Hepatocyte (in vitro differentiated cells): ENCODE data around the gene TMEM213. TPM values are rescaled to one million over a fixed set of nuclear protein-coding genes. Genes with fewer than 3 reads are reported as not detected.

Experiments used
- DNase-seq: peaks from one replicate; pipeline ENCODE4 v3.0.0-alpha.2; 2016; ENCODE audit warnings: low spot score
- H2AFZ ChIP-seq: fragments of 200-600 bp; sonication (generic); 2 replicates; pipeline ENCODE4 v1.6.0; 2016; ENCODE audit warnings: antibody characterized with exemption, mild to moderate bottlenecking
- H3K27ac ChIP-seq: fragments of 200-600 bp; sonication (generic); 2 replicates; pipeline ENCODE4 v1.5.1; 2016; ENCODE audit warnings: mild to moderate bottlenecking
- H3K27me3 ChIP-seq: fragments of 200-600 bp; sonication (generic); 2 replicates; pipeline ENCODE4 v1.6.1; 2016
- H3K36me3 ChIP-seq: fragments of 200-600 bp; sonication (generic); replicated peaks from 2 replicates; pipeline ENCODE4 v1.5.1; 2016; ENCODE audit warnings: low read depth; ENCODE audit not compliant: insufficient read depth
- H3K4me1 ChIP-seq: fragments of 200-600 bp; sonication (generic); 2 replicates; pipeline ENCODE4 v1.5.1; 2016; ENCODE audit warnings: mild to moderate bottlenecking, moderate library complexity; ENCODE audit not compliant: insufficient read depth
- H3K4me2 ChIP-seq: fragments of 200-600 bp; sonication (generic); 2 replicates; pipeline ENCODE4 v1.6.0; 2016
- H3K4me3 ChIP-seq: fragments of 200-600 bp; sonication (generic); 2 replicates; pipeline ENCODE4 v1.5.1; 2016; ENCODE audit warnings: mild to moderate bottlenecking
- H3K79me2 ChIP-seq: fragments of 200-600 bp; sonication (generic); 2 replicates; pipeline ENCODE4 v1.6.0; 2017; ENCODE audit warnings: mild to moderate bottlenecking
- H3K9me2 ChIP-seq: fragments of 200-600 bp; sonication (generic); replicated peaks from 2 replicates; pipeline ENCODE4 v1.6.0; 2017; ENCODE audit warnings: mild to moderate bottlenecking; ENCODE audit not compliant: insufficient read depth
- H3K9me3 ChIP-seq: fragments of 200-600 bp; sonication (generic); 2 replicates; pipeline ENCODE4 v1.5.1; 2016; ENCODE audit warnings: low read depth, mild to moderate bottlenecking
- H4K20me1 ChIP-seq: fragments of 200-600 bp; sonication (generic); 2 replicates; pipeline ENCODE4 v1.6.0; 2016; ENCODE audit warnings: mild to moderate bottlenecking; ENCODE audit not compliant: insufficient read depth, poor library complexity, severe bottlenecking
- CTCF ChIP-seq: fragments of 200-600 bp; sonication (generic); IDR thresholded peaks from 2 replicates; pipeline ENCODE4 v1.5.1; 2016; ENCODE audit warnings: antibody characterized with exemption, mild to moderate bottlenecking; ENCODE audit not compliant: poor library complexity
- EZH2 ChIP-seq: fragments of 200-600 bp; sonication (generic); IDR thresholded peaks from 2 replicates; pipeline ENCODE4 v1.6.1; 2016; ENCODE audit warnings: antibody characterized with exemption, mild to moderate bottlenecking, borderline replicate concordance
- EZH2phosphoT487 ChIP-seq: fragments of 200-600 bp; sonication (generic); IDR thresholded peaks from one replicate; pipeline ENCODE4 v1.6.1; 2018; ENCODE audit warnings: antibody characterized with exemption, mild to moderate bottlenecking, low read depth, moderate library complexity; ENCODE audit not compliant: unreplicated experiment, severe bottlenecking
- WGBS: methylation state at CpG from one replicate; pipeline ENCODE4 v1.1.6; 2016; ENCODE audit warnings: low lambda C conversion rate; ENCODE audit errors: missing lambda C conversion rate; 5-methylcytosine and 5-hydroxymethylcytosine counted together
- polyA plus RNA-seq: library from polyadenylated mRNA; unstranded; fragments of >200 nt; fragmentation: Nextera tagmentation; extraction: Ambion mirVana; gene quantifications from 2 replicates; pipeline ENCODE4 v1.2.1, GENCODE V29; 2016
- total RNA-seq: library from RNA; depleted of rRNA; stranded (reverse); fragments of >200 nt; gene quantifications from 2 replicates; pipeline ENCODE4 v1.2.3, GENCODE V29; 2014

TMEM213 gene
- total and polyA plus RNA-seq, 2 experiments from 2014 or later: 0.03 to 0.93 TPM

GRCh38 chr7:138770904-138771303 lies 26.9 kb upstream of the TMEM213 start:
- no peaks in the 10 kb centered on the region for H4K20me1 ChIP-seq
- no peaks in the 10 kb centered on the region for H3K4me1 ChIP-seq
- WGBS: 89% methylated on average over 8 of the region's 8 CpGs
- H3K27me3 ChIP-seq: no peaks in the 10 kb centered on the region
- TF ChIP-seq EZH2 (no peak), EZH2phosphoT487 (no peak), CTCF (no peak)
- no peaks in the 10 kb centered on the region for H3K79me2 ChIP-seq
- no peak overlapping the region for H3K27ac ChIP-seq
- H3K9me3 ChIP-seq: no peaks in the 10 kb centered on the region
- no peak for DNase-seq
- no peaks in the 10 kb centered on the region for H3K9me2 ChIP-seq
- no peak overlapping the region for H3K4me3 ChIP-seq
- H2AFZ ChIP-seq: no peak overlapping the region
- no peaks in the 10 kb centered on the region for H3K36me3 ChIP-seq
- H3K4me2 ChIP-seq: no peak overlapping the region

DNA sequence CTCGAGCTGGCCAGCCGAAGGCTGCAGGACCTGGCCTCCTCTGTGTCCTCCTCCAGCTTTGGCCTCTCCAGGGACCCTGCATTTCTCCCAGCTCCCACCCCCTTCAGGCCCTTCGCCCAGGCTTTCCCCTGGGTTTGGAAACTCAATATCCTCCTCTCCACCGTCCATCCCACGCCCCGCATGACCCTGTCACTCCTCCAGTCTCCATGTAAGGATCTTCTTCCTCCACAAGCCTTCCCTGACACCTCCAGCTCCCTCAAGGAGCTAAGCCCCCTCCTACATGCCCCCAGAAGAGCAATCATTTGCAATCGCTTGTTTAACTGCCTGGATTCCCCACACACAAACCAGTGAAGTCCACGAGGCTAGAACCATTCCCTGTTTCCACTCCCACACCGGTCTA lies 24.6 kb upstream of the TMEM213 start:
- Histone ChIP-seq H3K36me3 (no peaks in the 10 kb centered on the region), H3K27me3 (no peaks in the 10 kb centered on the region), H3K9me2 (no peaks in the 10 kb centered on the region), H3K4me2 (no peak overlapping the region), H3K27ac (no peak overlapping the region), H2AFZ (no peak overlapping the region), H3K4me3 (no peak overlapping the region), H4K20me1 (no peaks in the 10 kb centered on the region), H3K4me1 (no peaks in the 10 kb centered on the region), H3K9me3 (no peaks in the 10 kb centered on the region), H3K79me2 (no peaks in the 10 kb centered on the region)
- no peak for DNase-seq
- TF ChIP-seq CTCF: no peak
- 92% methylated on average over 9 of the region's 9 CpGs for WGBS

GRCh38 chr7:138773817-138774216 lies 24.0 kb upstream of the TMEM213 start:
- H3K27ac ChIP-seq: no peak overlapping the region
- 24% methylated on average over 11 of the region's 12 CpGs for WGBS
- no peak overlapping the region for H3K4me2 ChIP-seq
- H3K36me3 ChIP-seq: no peaks in the 10 kb centered on the region
- DNase-seq: no peak
- H3K9me3 ChIP-seq: no peaks in the 10 kb centered on the region
- no peaks in the 10 kb centered on the region for H3K79me2 ChIP-seq
- no peaks in the 10 kb centered on the region for H3K4me1 ChIP-seq
- no peak overlapping the region for H3K4me3 ChIP-seq
- no peaks in the 10 kb centered on the region for H4K20me1 ChIP-seq
- no peaks in the 10 kb centered on the region for H3K27me3 ChIP-seq
- H2AFZ ChIP-seq: no peak overlapping the region
- H3K9me2 ChIP-seq: no peaks in the 10 kb centered on the region
- TF ChIP-seq EZH2: no peak
- no peak for TF ChIP-seq CTCF
- no peak for TF ChIP-seq EZH2phosphoT487

- Histone ChIP-seq H3K9me3 (no peaks in the 10 kb centered on the region), H3K4me3 (no peak overlapping the region)
- WGBS: 58% methylated on average over 10 of the region's 10 CpGs
Observed at GRCh38 chr7:138776166-138776833, 21.5 kb upstream of the TMEM213 start.

More at GRCh38 chr7:138776166-138776833, 21.5 kb upstream of the TMEM213 start:
- Histone ChIP-seq H2AFZ (no peak overlapping the region), H3K27me3 (no peaks in the 10 kb centered on the region), H4K20me1 (no peaks in the 10 kb centered on the region), H3K4me2 (no peak overlapping the region), H3K4me1 (no peaks in the 10 kb centered on the region), H3K27ac (peak overlapping the region; percentile 7), H3K9me2 (no peaks in the 10 kb centered on the region), H3K79me2 (no peaks in the 10 kb centered on the region), H3K36me3 (no peaks in the 10 kb centered on the region)
- TF ChIP-seq EZH2 (no peak), EZH2phosphoT487 (no peak)
- no peak for DNase-seq
